GM18505 (cell line): ENCODE results near the gene DUS1L.

Source experiments
- ATAC-seq: cut with Tn5 transposase; IDR thresholded peaks from one replicate; pipeline ENCODE4 v1.9.1; 2021; ENCODE audit not compliant: unreplicated experiment
- POLR2A ChIP-seq: IDR thresholded peaks from 4 replicates; pipeline ENCODE4 v1.6.1; 2011; ENCODE audit warnings: borderline replicate concordance; ENCODE audit not compliant: insufficient read depth, insufficient read length; ENCODE audit errors: extremely low read depth

Gene DUS1L

GRCh38 chr17:82105882-82106687, 40.5 kb upstream of the DUS1L start:
- peak; percentile 70 for ATAC-seq

GRCh38 chr17:82105417-82105881, 39.8 kb upstream of the DUS1L start:
- ATAC-seq: no peak

More at GRCh38 chr17:82105882-82106687, 40.5 kb upstream of the DUS1L start:
- TF ChIP-seq POLR2A: peak; percentile 91

DNA sequence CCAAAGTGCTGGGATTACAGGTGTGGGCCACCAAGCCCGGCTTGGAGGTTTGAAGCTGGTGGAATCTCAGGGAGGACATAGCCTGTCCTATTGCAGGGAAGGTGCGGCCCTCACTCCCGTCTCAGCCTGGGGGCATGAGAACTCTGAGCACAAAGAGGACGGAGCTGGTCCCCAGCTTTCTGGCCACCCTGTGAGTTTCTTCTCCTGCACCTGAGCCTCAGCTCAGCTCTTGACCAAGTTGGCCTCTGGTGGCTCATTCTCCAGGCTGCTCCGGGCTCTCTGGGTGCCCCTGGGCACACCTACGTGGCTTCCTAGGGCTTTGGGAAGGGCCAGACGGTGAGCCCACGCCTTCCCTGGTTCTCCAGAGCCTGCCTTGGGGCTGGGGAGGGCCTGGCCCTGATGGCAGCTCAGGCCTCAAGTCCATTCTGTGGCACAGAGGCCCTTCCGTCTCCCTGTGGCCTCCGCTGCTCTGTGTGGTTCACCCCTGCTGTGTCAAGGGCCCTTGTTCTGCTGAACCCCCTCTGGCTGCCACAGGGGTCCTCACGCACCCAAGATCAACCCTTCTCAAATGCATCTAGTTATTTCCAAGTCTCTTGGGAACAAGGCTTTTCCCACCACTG, 39.3 kb upstream of the DUS1L start:
- no peak for ATAC-seq
- TF ChIP-seq POLR2A: no peak

More at GRCh38 chr17:82105417-82105881, 39.8 kb upstream of the DUS1L start:
- TF ChIP-seq POLR2A: no peak

DNA sequence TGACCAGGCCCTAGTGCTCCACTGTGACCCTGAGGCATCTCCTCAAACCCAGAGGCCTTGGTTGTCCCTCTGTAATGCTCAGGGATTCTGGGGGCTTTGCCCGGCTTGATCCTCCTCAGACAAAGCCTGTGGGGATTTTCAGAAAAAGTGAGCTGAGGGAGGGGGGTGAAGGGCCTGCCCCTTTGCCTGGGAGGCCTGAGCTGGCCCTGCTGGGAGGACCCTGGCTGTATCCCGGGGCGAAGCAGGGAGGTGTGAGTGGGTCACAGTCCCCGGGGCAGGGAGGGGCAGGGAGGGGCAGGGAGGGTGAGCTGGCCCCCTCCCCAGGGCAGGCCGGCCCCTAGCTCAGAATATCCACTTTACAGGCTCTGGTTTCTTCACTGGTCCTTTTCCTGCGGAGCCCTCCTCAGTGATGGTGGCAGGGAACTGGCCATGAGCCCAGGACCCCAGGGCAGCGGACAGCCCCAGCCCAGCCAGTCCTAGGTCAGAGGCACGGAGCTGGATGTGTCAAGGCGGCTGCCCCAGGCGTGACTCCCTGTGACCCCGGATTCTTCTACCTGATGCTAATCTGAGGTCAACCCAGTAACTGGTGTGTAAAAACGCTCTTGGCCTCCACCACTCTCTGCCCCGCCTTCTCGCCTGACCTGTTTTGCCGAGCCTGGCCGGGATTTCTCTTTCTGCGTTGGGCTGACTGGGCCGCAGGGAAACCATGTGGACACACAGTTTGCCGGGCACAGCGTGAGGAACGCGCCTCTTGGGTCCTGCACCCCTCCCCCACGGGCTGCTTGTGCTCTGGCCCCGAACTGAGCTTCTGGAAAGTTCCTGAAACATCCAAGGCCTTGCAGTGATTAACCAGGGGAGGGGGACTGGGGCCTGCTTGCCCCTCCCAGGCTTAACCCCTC, 38.2 kb upstream of the DUS1L start:
- no peak for ATAC-seq
- no peak for TF ChIP-seq POLR2A

DNA sequence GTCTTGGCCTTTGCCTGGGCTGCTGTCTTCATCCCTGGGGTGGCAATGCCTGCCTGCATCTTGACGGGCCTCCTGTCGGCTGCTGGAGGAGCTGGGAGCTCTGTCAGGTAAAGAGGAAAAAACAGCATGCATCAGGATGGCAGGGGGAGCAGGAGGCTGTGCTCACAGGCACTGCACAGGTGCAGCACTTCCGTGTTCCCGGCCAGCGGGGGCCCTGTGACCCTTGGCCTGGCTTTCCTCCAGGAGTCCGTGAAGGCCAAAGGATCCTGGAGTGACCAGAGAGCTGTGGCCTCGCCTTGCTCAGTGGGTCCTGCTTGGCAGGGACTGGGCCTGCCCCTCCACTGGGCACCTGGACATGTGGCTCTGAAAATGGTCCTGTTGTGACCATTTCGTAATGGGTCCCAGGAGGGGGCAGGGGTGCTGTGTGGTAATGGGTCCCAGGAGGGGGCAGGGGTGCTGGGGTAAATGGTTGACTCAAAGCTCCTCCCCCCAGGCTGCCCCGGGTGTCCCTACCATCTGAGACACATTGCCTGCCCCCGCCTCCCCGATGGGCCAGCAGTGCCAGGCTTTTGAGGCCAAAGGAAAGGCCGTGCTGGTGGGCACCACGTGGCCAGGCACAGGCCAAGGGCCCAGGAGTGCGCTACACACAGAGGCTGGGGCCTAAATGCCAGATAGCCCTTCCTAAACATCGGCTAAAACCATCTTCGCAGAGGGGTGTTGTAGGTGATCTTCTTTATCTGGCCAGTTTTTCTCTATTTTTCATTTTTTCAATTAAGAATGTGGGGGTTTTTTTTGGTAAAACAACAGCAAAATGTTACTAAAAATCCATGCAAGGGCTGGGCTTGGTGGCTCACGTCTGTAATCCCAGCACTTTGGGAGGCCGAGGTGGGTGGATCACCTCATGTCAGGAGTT, 36.4 kb upstream of the DUS1L start:
- no peak for ATAC-seq
- no peak for TF ChIP-seq POLR2A

- TF ChIP-seq POLR2A: no peak
- ATAC-seq: no peak
Observed at GRCh38 chr17:82101301-82101715, 35.7 kb upstream of the DUS1L start.

DNA sequence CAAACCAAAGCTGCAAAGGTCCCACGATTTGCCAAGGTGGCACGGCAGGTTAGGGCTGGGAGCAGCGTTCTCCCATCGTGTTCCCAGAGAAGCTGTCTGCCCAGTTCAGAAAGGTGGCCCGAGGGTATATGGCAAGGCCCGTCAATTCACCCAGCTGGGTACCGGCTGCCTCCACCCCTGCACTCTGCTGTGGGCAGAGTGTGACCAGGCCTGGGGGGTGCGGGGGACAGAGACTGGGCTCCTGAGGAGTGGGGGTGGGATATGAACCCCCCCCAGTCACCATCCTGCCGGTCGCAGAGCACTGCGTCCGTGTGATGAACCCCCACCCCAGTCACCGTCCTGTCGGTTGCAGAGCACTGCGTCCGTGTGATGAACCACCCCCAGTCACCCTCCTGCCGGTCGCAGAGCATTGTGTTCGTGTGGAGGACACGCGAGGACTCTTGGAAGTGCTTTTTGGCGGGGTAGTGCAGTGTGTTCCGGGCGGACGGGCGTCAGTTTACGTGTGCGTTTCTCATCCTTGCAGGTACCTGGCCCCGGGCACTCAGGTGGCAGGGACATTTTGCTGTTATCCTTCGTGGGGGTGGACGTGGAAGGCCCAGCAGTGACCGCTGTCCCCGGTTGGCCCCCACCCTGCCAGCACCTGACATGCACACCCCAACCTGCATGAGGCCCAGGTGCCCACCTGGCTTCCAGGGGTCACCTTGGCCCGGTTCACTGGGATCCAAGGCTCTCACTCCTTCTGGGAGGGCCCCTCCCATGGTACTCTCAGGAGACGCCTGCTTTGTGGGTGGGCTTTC, 35.1 kb upstream of the DUS1L start:
- TF ChIP-seq POLR2A: no peak
- no peak for ATAC-seq

DNA sequence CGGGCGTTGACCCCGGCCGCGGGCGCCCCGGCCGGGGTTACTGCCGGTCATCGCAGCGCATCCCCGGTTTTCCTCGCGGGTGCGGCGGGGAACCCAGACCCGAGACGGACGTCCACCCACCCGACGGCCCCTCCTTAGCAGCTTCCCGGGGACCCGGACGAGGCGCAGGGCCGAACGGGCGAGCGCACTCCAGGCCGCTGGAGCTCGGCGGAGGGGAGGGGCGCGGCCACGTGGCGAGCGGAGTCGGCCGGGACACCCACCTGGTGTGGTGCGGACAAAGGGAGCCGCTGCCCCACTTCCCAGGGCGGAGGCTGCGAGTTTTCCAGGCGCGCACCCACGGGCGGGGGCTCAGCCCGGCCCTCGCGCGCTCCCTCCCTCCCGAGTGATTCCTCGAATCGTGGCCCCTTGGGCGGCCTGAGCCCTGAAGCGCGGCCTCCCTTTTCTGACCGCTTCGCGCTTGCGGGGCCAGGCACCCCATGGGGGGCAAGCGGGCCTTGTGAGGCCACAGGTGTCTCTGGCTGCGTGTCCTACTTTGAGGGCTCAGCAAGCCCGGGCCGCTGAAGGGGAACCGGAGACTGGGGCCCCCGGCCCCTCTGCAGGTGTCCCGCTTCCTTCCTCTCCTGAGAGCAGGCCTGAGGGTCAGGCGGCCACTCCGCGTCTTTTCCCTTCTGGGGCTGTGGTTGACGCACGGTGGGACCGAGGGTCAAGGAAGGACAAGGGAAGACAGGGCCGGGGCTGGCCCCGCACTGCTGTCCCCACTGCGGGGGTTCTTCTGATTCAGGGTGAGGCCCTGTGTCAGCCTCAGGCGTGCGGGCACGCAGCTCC, 33.5 kb upstream of the DUS1L start:
- ATAC-seq: peak; percentile 10
- peak; percentile 22 for TF ChIP-seq POLR2A

GRCh38 chr17:82098169-82098938, 32.8 kb upstream of the DUS1L start, which contains the start of gene FASN:
TSS of gene FASN (minus strand) at chr17:82098236. CDS start at chr17:82096445, 1,791 bp downstream.
- ATAC-seq: peak; percentile 63

DNA sequence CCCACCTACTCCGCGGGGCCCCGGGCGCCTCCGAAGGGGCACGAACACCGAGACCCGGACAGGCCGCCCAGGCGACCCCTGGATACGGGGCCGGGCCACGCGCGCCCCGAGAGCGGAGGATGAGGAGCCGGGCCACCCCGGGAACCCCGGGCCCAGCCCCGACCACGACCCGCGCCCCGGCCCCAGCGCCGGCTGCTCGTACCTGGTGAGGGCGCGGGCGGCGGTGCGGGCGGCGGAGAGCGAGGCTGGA, 32.2 kb upstream of the DUS1L start:
- no peak for TF ChIP-seq POLR2A
- ATAC-seq: no peak

More at GRCh38 chr17:82098169-82098938, 32.8 kb upstream of the DUS1L start, which contains the start of gene FASN:
- TF ChIP-seq POLR2A: peak; percentile 98
